ENCODE data around the gene CHPT1. TPM values are rescaled to one million over a fixed set of nuclear protein-coding genes. Genes with fewer than 3 reads are reported as not detected.

CHPT1 gene
- total RNA-seq, 3 donors from 2014 or later (not counting 1 experiment from before 2014, with no cell fraction given) = 3.9 to 23.6 (median 7.3) TPM

GRCh38 chr12:101710288-101710687, 12.8 kb downstream of the CHPT1 start:
- H3K27ac Mint-ChIP-seq = no peak overlapping the region
- H3K36me3 Mint-ChIP-seq = no peaks in the 10 kb centered on the region
- H3K9me3 Mint-ChIP-seq = no peaks in the 10 kb centered on the region
- WGBS (ENCODE audit: insufficient coverage) = 93% methylated on average over 3 of the region's 4 CpGs
- Histone ChIP-seq H3K4me1 (ENCODE audit: control insufficient read depth, insufficient read depth, low read length) (no peaks in the 10 kb centered on the region), H3K9me3 (ENCODE audit: control insufficient read depth, insufficient read depth, low read length) (no peaks in the 10 kb centered on the region), H3K27me3 (ENCODE audit: control insufficient read depth, insufficient read depth, low read length) (no peaks in the 10 kb centered on the region), H3K36me3 (ENCODE audit: control insufficient read depth, insufficient read depth, low read length) (no peaks in the 10 kb centered on the region), H3K4me3 (ENCODE audit: low read length) (no peak overlapping the region), H3K27ac (ENCODE audit: low read length) (no peak overlapping the region)
- DNase-seq (no peak), ATAC-seq (no peak)
- intact Hi-C loops (cut with micrococcal nuclease) = no loop called here
- H3K27me3 Mint-ChIP-seq (ENCODE audit: low read depth in 2 of 2) = no peaks in the 10 kb centered on the region
- TF ChIP-seq CTCF (IDR thresholded peaks at IDR 0.05) = no peak
- no peak overlapping the region for H3K4me3 Mint-ChIP-seq
- H3K4me1 Mint-ChIP-seq = peaks cover 0 to 5% of the 10 kb centered on the region in 2 donors

GRCh38 chr12:101713059-101713682, 15.7 kb downstream of the CHPT1 start:
- H3K27me3 ChIP-seq (ENCODE audit: control insufficient read depth, insufficient read depth, low read length) = no peaks in the 10 kb centered on the region
- no peak for DNase-seq
- Mint-ChIP-seq H3K9me3 (no peaks in the 10 kb centered on the region), H3K4me3 (no peak overlapping the region), H3K27me3 (ENCODE audit: low read depth in 2 of 2) (no peaks in the 10 kb centered on the region), H3K36me3 (no peaks in the 10 kb centered on the region), H3K27ac (no peak overlapping the region), H3K4me1 (peaks cover 0 to 5% of the 10 kb centered on the region in 2 donors)
- no peaks in the 10 kb centered on the region for H3K36me3 ChIP-seq (ENCODE audit: control insufficient read depth, insufficient read depth, low read length)
- no peak overlapping the region for H3K4me3 ChIP-seq (ENCODE audit: low read length)
- no peak for TF ChIP-seq CTCF (IDR thresholded peaks at IDR 0.05)
- WGBS (ENCODE audit: insufficient coverage) = 94% methylated on average over 5 of the region's 5 CpGs
- intact Hi-C loops (cut with micrococcal nuclease) = no loop called here
- no peak for ATAC-seq
- no peak overlapping the region for H3K27ac ChIP-seq (ENCODE audit: low read length)
- H3K9me3 ChIP-seq (ENCODE audit: control insufficient read depth, insufficient read depth, low read length) = no peaks in the 10 kb centered on the region
- no peaks in the 10 kb centered on the region for H3K4me1 ChIP-seq (ENCODE audit: control insufficient read depth, insufficient read depth, low read length)

GRCh38 chr12:101713930-101714329, 16.5 kb downstream of the CHPT1 start:
- Mint-ChIP-seq H3K27ac (no peak overlapping the region), H3K36me3 (no peaks in the 10 kb centered on the region), H3K27me3 (ENCODE audit: low read depth in 2 of 2) (no peaks in the 10 kb centered on the region), H3K4me1 (peaks cover 0 to 5% of the 10 kb centered on the region in 2 donors), H3K4me3 (no peak overlapping the region), H3K9me3 (no peaks in the 10 kb centered on the region)
- no peak for DNase-seq
- intact Hi-C loops (cut with micrococcal nuclease) = no loop called here
- no CpG with 5 or more reads among the region's 2 CpGs for WGBS (ENCODE audit: insufficient coverage)
- no peak overlapping the region for H3K4me3 ChIP-seq (ENCODE audit: low read length)
- no peaks in the 10 kb centered on the region for H3K27me3 ChIP-seq (ENCODE audit: control insufficient read depth, insufficient read depth, low read length)
- no peaks in the 10 kb centered on the region for H3K4me1 ChIP-seq (ENCODE audit: control insufficient read depth, insufficient read depth, low read length)
- no peak for ATAC-seq
- TF ChIP-seq CTCF (IDR thresholded peaks at IDR 0.05) = no peak
- H3K27ac ChIP-seq (ENCODE audit: low read length) = no peak overlapping the region
- no peaks in the 10 kb centered on the region for H3K36me3 ChIP-seq (ENCODE audit: control insufficient read depth, insufficient read depth, low read length)
- no peaks in the 10 kb centered on the region for H3K9me3 ChIP-seq (ENCODE audit: control insufficient read depth, insufficient read depth, low read length)

GRCh38 chr12:101714877-101715444, 17.5 kb downstream of the CHPT1 start:
- Histone ChIP-seq H3K36me3 (ENCODE audit: control insufficient read depth, insufficient read depth, low read length) (no peaks in the 10 kb centered on the region), H3K4me3 (ENCODE audit: low read length) (no peak overlapping the region), H3K4me1 (ENCODE audit: control insufficient read depth, insufficient read depth, low read length) (no peaks in the 10 kb centered on the region), H3K9me3 (ENCODE audit: control insufficient read depth, insufficient read depth, low read length) (no peaks in the 10 kb centered on the region), H3K27ac (ENCODE audit: low read length) (no peak overlapping the region), H3K27me3 (ENCODE audit: control insufficient read depth, insufficient read depth, low read length) (no peaks in the 10 kb centered on the region)
- no peak for DNase-seq
- Mint-ChIP-seq H3K4me1 (no peaks in the 10 kb centered on the region), H3K4me3 (no peak overlapping the region), H3K9me3 (no peaks in the 10 kb centered on the region), H3K27me3 (ENCODE audit: low read depth in 2 of 2) (no peaks in the 10 kb centered on the region), H3K36me3 (no peaks in the 10 kb centered on the region), H3K27ac (no peak overlapping the region)
- intact Hi-C loops (cut with micrococcal nuclease) = no loop called here
- TF ChIP-seq CTCF (IDR thresholded peaks at IDR 0.05) = no peak
- WGBS (ENCODE audit: insufficient coverage) = 64% methylated on average over 3 of the region's 3 CpGs
- no peak for ATAC-seq

Data from natural killer cell (primary cell).